ENCODE measurements around the gene MLN. TPM values are rescaled to one million over a fixed set of nuclear protein-coding genes. Genes with fewer than 3 reads are reported as not detected.

MLN gene
- polyA plus RNA-seq, 3 donors, result 1.4 to 2.9 (median 2.0) TPM

Other genes with a start within 250 kb of the MLN start
- gene BAK1, start 223.7 kb downstream of the MLN start, polyA plus RNA-seq (ENCODE audit: insufficient read length in 3 of 3), result 10 to 100 TPM; 22.0 to 24.4 (median 23.7) TPM
- gene ITPR3, start 182.7 kb downstream of the MLN start, polyA plus RNA-seq (ENCODE audit: insufficient read length in 3 of 3), result 1 to 10 TPM; 7.5 to 8.1 (median 7.6) TPM
- 10 to 100 TPM; 48.7 to 60.2 (median 60.2) TPM for gene UQCC2, start 92.3 kb downstream of the MLN start, polyA plus RNA-seq (ENCODE audit: insufficient read length in 3 of 3)
- 1 to 10 TPM in 1 of 3 donors, under 1 TPM in 2; 0.69 to 1.1 (median 0.83) TPM for gene IP6K3, start 57.1 kb downstream of the MLN start, polyA plus RNA-seq (ENCODE audit: insufficient read length in 3 of 3)
- 10 to 100 TPM; 60.8 to 66.6 (median 62.3) TPM for gene LEMD2, start 14.9 kb downstream of the MLN start, polyA plus RNA-seq (ENCODE audit: insufficient read length in 3 of 3)

Measured in right renal cortex interstitium (tissue), 3 donors.